ENCODE results near the gene ANKS3. TPM values are rescaled to one million over a fixed set of nuclear protein-coding genes. Genes with fewer than 3 reads are reported as not detected.
A peak's percentile ranks its signal among the peaks of the same experiment; 100 is the strongest.

ANKS3 gene
- polyA plus RNA-seq, 2 of the 4 experiments (the other 2 are of a cell fraction): 22.7 to 27.1 TPM

GRCh38 chr16:4656695-4657686 lies 77.1 kb downstream of the ANKS3 start:
- H3K9me3 ChIP-seq: no peaks in the 10 kb centered on the region
- H3K4me1 ChIP-seq: peaks cover 32% of the 10 kb centered on the region
- ChIA-PET CTCF (interaction anchor here (0.6 to 1.8 kb wide), 3 partner anchors 24 to 387 kb away, joined by 3 to 4 read pairs (median 3); no protein-coding TSS in a partner anchor), POLR2A (no interaction called here)
- DNase-seq (ENCODE audit: low read depth in 1 of 2, low spot score in 1 of 2): no peak
- peak; percentile 95 for TF ChIP-seq ZC3H11A (IDR thresholded peaks at IDR 0.05)
- no peak for TF ChIP-seq USF2 (IDR thresholded peaks at IDR 0.05)
- WGBS (ENCODE audit: missing lambda C conversion rate): 95% methylated on average over 25 of the region's 25 CpGs
- no peak for ATAC-seq
- H3K4me2 ChIP-seq: no peak overlapping the region
- no peak for FAIRE-seq
- no peak overlapping the region for H3K27ac ChIP-seq
- no peak overlapping the region for H3K4me3 ChIP-seq

GRCh38 chr16:4656221-4656620 lies 77.8 kb downstream of the ANKS3 start:
- ATAC-seq (no peak), DNase-seq (ENCODE audit: low read depth in 1 of 2, low spot score in 1 of 2) (no peak)
- CTCF ChIA-PET: interaction anchor here (1.1 to 1.8 kb wide), 2 partner anchors 25 to 27 kb away, joined by 3 to 4 read pairs; no protein-coding TSS in a partner anchor

GRCh38 chr16:4655801-4656200 lies 78.3 kb downstream of the ANKS3 start:
- Histone ChIP-seq H3K4me1 (peaks cover 32% of the 10 kb centered on the region), H3K27ac (peak overlapping the region; percentile 12 to 64; a peak in 1 of 6 replicates), H3K9me3 (no peaks in the 10 kb centered on the region), H3K4me3 (no peak overlapping the region), H3K4me2 (no peak overlapping the region)
- ChIA-PET POLR2A (no interaction called here), CTCF (interaction anchor here (1.8 kb wide), 1 partner anchor 26 kb away, joined by 4 read pairs; no protein-coding TSS in a partner anchor)
- DNase-seq (ENCODE audit: low read depth in 1 of 2, low spot score in 1 of 2): no peak
- no peak for ATAC-seq
- TF ChIP-seq HOXB13 (CRISPR knock-in tag; IDR thresholded peaks at IDR 0.05; ENCODE audit: low read depth): no peak
- TF ChIP-seq EHMT2 (IDR thresholded peaks at IDR 0.05; ENCODE audit: low read depth): no peak
- TF ChIP-seq BCL3 (IDR thresholded peaks at IDR 0.05): no peak
- TF ChIP-seq SREBF2 (IDR thresholded peaks at IDR 0.05): no peak
- TF ChIP-seq CBX2 (IDR thresholded peaks at IDR 0.05; ENCODE audit: borderline replicate concordance, low read depth): no peak
- TF ChIP-seq REST (IDR thresholded peaks at IDR 0.05): no peak
- TF ChIP-seq ESRRA (IDR thresholded peaks at IDR 0.05; ENCODE audit: borderline replicate concordance, low read length): no peak
- TF ChIP-seq RCOR1 (IDR thresholded peaks at IDR 0.05; ENCODE audit: low read depth, low read length): no peak
- TF ChIP-seq ZSCAN20 (CRISPR knock-in tag; IDR thresholded peaks at IDR 0.05): no peak
- no peak for FAIRE-seq
- no CpG with 5 or more reads among the region's 6 CpGs for WGBS (ENCODE audit: missing lambda C conversion rate)

More at GRCh38 chr16:4656221-4656620, 77.8 kb downstream of the ANKS3 start:
- POLR2A ChIA-PET: no interaction called here
- peaks cover 32% of the 10 kb centered on the region for H3K4me1 ChIP-seq
- H3K4me3 ChIP-seq: no peak overlapping the region
- WGBS (ENCODE audit: missing lambda C conversion rate): 93% methylated on average over 12 of the region's 12 CpGs
- H3K4me2 ChIP-seq: no peak overlapping the region
- H3K27ac ChIP-seq: no peak overlapping the region
- H3K9me3 ChIP-seq: no peaks in the 10 kb centered on the region
- TF ChIP-seq TP53 (CRISPR knock-in tag; IDR thresholded peaks at IDR 0.05) (no peak), TFCP2L1 (CRISPR knock-in tag; IDR thresholded peaks at IDR 0.05) (no peak), JUN (IDR thresholded peaks at IDR 0.05) (no peak), ZFP36 (IDR thresholded peaks at IDR 0.05; ENCODE audit: borderline replicate concordance, partially characterized antibody) (no peak), HOXA7 (CRISPR knock-in tag; IDR thresholded peaks at IDR 0.05) (no peak), NR3C1 (IDR thresholded peaks at IDR 0.05) (no peak), FOXS1 (CRISPR knock-in tag; IDR thresholded peaks at IDR 0.05) (no peak), EP300 (IDR thresholded peaks at IDR 0.05) (no peak), CHD2 (IDR thresholded peaks at IDR 0.05; ENCODE audit: low read length, partially characterized antibody) (no peak)
- FAIRE-seq: no peak

All from A549 (cell line).